HepG2 (cell line): ENCODE data around the gene ZSWIM8. TPM values are rescaled to one million over a fixed set of nuclear protein-coding genes. Genes with fewer than 3 reads are reported as not detected.

Experiments used
- CCAR2 ChIP-seq: fragments of 200-400 bp; formaldehyde crosslinking; optimal IDR thresholded peaks from 2 replicates; pipeline ENCODE3; 2018; ENCODE audit warnings: low read depth, mild to moderate bottlenecking, low read length, moderate library complexity
- FOXA3 ChIP-seq: IDR thresholded peaks from 2 replicates; pipeline ENCODE4 v1.6.1; 2016; ENCODE audit warnings: missing genetic modification reagents, missing compliant biosample characterization
- HES4 ChIP-seq: sonication (generic); formaldehyde crosslinking; IDR thresholded peaks from 2 replicates; pipeline ENCODE4 v1.9.0; 2021; ENCODE audit warnings: mild to moderate bottlenecking, missing genetic modification reagents, borderline replicate concordance
- PRDM4 ChIP-seq: sonication (generic); formaldehyde crosslinking; IDR thresholded peaks from 2 replicates; pipeline ENCODE4 v1.9.0; 2021; ENCODE audit warnings: missing genetic modification reagents, borderline replicate concordance
- RAD51 ChIP-seq: fragments of 450-650 bp; IDR thresholded peaks from 2 replicates; pipeline ENCODE4 v1.6.1; 2016; ENCODE audit warnings: borderline replicate concordance
- RBM39 ChIP-seq: fragments of 200-400 bp; formaldehyde crosslinking; IDR thresholded peaks from one replicate; pipeline ENCODE4 v1.6.1; 2018; ENCODE audit warnings: antibody characterized with exemption, mild to moderate bottlenecking, low read depth, low read length; ENCODE audit not compliant: poor library complexity, severe bottlenecking
- RFX5 ChIP-seq: IDR thresholded peaks from 2 replicates; pipeline ENCODE4 v1.6.1; 2011; ENCODE audit warnings: low read depth, low read length, improper control_type of control experiment
- SMC3 ChIP-seq: IDR thresholded peaks from 2 replicates; pipeline ENCODE4 v1.6.1; 2011; ENCODE audit warnings: low read length, improper control_type of control experiment
- ZC3H4 ChIP-seq: sonication (generic); formaldehyde crosslinking; IDR thresholded peaks from 2 replicates; pipeline ENCODE4 v1.4.0; 2020; ENCODE audit warnings: missing genetic modification reagents, borderline replicate concordance
- ZNF563 ChIP-seq: sonication (generic); formaldehyde crosslinking; IDR thresholded peaks from 2 replicates; pipeline ENCODE4 v1.8.0; 2022; ENCODE audit warnings: mild to moderate bottlenecking, moderate library complexity, missing genetic modification reagents
- polyA plus RNA-seq, 8 experiments: library from polyadenylated mRNA; depleted of rRNA in 3 of 8; stranded (reverse) in 7 of 8; unstranded in 1 of 8; fragments of >200 nt; fragmentation: Illumina TruSeq in 4 of 8; extraction: Trizol in 4 of 8; gene quantifications; 2 replicates each; pipeline versions ENCODE4 v1.2.1 to v1.2.3, GENCODE V29; 2011 to 2016; ENCODE audit warnings: low read depth in 4 of 8, missing spikeins in 1 of 8, mixed read lengths in 1 of 8; ENCODE audit not compliant: insufficient read depth in 1 of 8
- total RNA-seq, 5 experiments: library from RNA; depleted of rRNA; stranded (reverse); fragments of >200 nt; fragmentation: Illumina TruSeq; extraction: Trizol; gene quantifications; 2 replicates each; pipeline ENCODE4 v1.2.3, GENCODE V29; 2016; ENCODE audit warnings: low read depth in 1 of 5
- TF ChIP-seq, protein P1 (sequence below): sonication (generic); formaldehyde crosslinking; IDR thresholded peaks from 2 replicates; pipeline ENCODE4 v1.4.0; 2020; ENCODE audit warnings: mild to moderate bottlenecking, missing genetic modification reagents, borderline replicate concordance
- TF ChIP-seq, protein P2 (sequence below): sonication (generic); formaldehyde crosslinking; IDR thresholded peaks from 2 replicates; pipeline ENCODE4 v1.5.1; 2020; ENCODE audit warnings: mild to moderate bottlenecking, missing genetic modification reagents, borderline replicate concordance
- TF ChIP-seq, protein P3 (sequence below): sonication (generic); formaldehyde crosslinking; conservative IDR thresholded peaks from 2 replicates; pipeline ENCODE4 v1.8.0; 2022; ENCODE audit warnings: missing genetic modification reagents

Gene ZSWIM8
- total and polyA plus RNA-seq, 2 of the 13 experiments (the other 11 are each of a cell fraction or from before 2014, with no cell fraction given): 39.9 to 98.2 TPM

- TF ChIP-seq PRDM4 (CRISPR knock-in tag): no peak
- TF ChIP-seq CCAR2: no peak
- TF ChIP-seq FOXA3 (CRISPR knock-in tag): peak; percentile 80
- TF ChIP-seq, protein P1, sequence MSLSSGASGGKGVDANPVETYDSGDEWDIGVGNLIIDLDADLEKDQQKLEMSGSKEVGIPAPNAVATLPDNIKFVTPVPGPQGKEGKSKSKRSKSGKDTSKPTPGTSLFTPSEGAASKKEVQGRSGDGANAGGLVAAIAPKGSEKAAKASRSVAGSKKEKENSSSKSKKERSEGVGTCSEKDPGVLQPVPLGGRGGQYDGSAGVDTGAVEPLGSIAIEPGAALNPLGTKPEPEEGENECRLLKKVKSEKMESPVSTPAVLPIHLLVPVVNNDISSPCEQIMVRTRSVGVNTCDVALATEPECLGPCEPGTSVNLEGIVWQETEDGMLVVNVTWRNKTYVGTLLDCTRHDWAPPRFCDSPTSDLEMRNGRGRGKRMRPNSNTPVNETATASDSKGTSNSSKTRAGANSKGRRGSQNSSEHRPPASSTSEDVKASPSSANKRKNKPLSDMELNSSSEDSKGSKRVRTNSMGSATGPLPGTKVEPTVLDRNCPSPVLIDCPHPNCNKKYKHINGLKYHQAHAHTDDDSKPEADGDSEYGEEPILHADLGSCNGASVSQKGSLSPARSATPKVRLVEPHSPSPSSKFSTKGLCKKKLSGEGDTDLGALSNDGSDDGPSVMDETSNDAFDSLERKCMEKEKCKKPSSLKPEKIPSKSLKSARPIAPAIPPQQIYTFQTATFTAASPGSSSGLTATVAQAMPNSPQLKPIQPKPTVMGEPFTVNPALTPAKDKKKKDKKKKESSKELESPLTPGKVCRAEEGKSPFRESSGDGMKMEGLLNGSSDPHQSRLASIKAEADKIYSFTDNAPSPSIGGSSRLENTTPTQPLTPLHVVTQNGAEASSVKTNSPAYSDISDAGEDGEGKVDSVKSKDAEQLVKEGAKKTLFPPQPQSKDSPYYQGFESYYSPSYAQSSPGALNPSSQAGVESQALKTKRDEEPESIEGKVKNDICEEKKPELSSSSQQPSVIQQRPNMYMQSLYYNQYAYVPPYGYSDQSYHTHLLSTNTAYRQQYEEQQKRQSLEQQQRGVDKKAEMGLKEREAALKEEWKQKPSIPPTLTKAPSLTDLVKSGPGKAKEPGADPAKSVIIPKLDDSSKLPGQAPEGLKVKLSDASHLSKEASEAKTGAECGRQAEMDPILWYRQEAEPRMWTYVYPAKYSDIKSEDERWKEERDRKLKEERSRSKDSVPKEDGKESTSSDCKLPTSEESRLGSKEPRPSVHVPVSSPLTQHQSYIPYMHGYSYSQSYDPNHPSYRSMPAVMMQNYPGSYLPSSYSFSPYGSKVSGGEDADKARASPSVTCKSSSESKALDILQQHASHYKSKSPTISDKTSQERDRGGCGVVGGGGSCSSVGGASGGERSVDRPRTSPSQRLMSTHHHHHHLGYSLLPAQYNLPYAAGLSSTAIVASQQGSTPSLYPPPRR: peak; percentile 56; the same call in 1 of the 2 replicates
- no peak for TF ChIP-seq ZNF563 (CRISPR knock-in tag)
- TF ChIP-seq, protein P2, sequence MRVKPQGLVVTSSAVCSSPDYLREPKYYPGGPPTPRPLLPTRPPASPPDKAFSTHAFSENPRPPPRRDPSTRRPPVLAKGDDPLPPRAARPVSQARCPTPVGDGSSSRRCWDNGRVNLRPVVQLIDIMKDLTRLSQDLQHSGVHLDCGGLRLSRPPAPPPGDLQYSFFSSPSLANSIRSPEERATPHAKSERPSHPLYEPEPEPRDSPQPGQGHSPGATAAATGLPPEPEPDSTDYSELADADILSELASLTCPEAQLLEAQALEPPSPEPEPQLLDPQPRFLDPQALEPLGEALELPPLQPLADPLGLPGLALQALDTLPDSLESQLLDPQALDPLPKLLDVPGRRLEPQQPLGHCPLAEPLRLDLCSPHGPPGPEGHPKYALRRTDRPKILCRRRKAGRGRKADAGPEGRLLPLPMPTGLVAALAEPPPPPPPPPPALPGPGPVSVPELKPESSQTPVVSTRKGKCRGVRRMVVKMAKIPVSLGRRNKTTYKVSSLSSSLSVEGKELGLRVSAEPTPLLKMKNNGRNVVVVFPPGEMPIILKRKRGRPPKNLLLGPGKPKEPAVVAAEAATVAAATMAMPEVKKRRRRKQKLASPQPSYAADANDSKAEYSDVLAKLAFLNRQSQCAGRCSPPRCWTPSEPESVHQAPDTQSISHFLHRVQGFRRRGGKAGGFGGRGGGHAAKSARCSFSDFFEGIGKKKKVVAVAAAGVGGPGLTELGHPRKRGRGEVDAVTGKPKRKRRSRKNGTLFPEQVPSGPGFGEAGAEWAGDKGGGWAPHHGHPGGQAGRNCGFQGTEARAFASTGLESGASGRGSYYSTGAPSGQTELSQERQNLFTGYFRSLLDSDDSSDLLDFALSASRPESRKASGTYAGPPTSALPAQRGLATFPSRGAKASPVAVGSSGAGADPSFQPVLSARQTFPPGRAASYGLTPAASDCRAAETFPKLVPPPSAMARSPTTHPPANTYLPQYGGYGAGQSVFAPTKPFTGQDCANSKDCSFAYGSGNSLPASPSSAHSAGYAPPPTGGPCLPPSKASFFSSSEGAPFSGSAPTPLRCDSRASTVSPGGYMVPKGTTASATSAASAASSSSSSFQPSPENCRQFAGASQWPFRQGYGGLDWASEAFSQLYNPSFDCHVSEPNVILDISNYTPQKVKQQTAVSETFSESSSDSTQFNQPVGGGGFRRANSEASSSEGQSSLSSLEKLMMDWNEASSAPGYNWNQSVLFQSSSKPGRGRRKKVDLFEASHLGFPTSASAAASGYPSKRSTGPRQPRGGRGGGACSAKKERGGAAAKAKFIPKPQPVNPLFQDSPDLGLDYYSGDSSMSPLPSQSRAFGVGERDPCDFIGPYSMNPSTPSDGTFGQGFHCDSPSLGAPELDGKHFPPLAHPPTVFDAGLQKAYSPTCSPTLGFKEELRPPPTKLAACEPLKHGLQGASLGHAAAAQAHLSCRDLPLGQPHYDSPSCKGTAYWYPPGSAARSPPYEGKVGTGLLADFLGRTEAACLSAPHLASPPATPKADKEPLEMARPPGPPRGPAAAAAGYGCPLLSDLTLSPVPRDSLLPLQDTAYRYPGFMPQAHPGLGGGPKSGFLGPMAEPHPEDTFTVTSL (CRISPR knock-in tag): peak; percentile 74; the same call in 1 of the 2 replicates
- peak; percentile 33 for TF ChIP-seq SMC3
- TF ChIP-seq RBM39: no peak
- no peak for TF ChIP-seq RFX5
- TF ChIP-seq, protein P3, sequence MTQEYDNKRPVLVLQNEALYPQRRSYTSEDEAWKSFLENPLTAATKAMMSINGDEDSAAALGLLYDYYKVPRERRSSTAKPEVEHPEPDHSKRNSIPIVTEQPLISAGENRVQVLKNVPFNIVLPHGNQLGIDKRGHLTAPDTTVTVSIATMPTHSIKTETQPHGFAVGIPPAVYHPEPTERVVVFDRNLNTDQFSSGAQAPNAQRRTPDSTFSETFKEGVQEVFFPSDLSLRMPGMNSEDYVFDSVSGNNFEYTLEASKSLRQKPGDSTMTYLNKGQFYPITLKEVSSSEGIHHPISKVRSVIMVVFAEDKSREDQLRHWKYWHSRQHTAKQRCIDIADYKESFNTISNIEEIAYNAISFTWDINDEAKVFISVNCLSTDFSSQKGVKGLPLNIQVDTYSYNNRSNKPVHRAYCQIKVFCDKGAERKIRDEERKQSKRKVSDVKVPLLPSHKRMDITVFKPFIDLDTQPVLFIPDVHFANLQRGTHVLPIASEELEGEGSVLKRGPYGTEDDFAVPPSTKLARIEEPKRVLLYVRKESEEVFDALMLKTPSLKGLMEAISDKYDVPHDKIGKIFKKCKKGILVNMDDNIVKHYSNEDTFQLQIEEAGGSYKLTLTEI (CRISPR knock-in tag): no peak
- no peak for TF ChIP-seq RAD51
- peak; percentile 74; the same call in 1 of the 2 replicates for TF ChIP-seq ZC3H4 (CRISPR knock-in tag)
- TF ChIP-seq HES4: no peak
Observed at GRCh38 chr10:73840403-73841060, 55.1 kb downstream of the ZSWIM8 start (continued).
